GM19397 (cell line): ENCODE measurements around the gene HHIP.

Experiments used
- ATAC-seq: cut with Tn5 transposase; IDR thresholded peaks from one replicate; pipeline ENCODE4 v1.9.1; 2021; ENCODE audit warnings: mild to moderate bottlenecking, moderate library complexity; ENCODE audit not compliant: unreplicated experiment

The HHIP gene

DNA sequence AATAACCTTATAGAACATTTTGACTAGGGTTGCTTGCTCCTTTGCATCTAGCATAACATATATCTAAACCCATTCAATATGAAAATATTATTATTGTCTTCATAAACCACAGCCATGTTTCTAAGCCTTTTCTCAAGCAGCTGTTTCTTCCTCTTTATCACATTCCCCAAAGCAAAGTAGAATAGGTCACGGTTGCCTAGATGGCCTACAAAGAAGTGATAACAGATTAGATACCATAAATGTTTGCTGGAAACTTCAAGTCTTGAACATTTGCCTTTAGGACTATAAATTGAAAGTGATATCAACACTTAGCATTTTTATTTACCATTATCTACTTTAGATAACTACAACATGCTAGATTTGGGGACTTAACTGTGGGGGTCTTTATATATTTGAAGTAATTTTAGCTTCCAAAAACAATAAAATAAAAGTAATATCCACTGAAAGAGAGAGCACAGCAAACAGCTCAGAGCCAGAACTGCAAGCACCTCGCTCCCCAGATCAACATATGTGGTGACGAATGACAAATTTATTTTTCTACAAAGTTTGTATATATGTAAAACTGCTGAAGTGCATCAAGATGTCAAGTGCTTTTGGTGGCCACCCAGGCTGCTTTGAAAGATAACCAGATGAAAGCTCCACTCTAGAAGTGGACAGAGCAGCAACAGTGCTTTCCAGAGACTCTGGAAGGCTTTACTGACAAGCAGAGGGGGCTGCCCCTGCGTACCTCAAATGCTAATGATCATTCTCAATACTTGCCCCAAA is 8.0 kb downstream of the HHIP start:
- ATAC-seq, result no peak

GRCh38 chr4:144655491-144655890 is 9.5 kb downstream of the HHIP start:
- ATAC-seq, result no peak

DNA sequence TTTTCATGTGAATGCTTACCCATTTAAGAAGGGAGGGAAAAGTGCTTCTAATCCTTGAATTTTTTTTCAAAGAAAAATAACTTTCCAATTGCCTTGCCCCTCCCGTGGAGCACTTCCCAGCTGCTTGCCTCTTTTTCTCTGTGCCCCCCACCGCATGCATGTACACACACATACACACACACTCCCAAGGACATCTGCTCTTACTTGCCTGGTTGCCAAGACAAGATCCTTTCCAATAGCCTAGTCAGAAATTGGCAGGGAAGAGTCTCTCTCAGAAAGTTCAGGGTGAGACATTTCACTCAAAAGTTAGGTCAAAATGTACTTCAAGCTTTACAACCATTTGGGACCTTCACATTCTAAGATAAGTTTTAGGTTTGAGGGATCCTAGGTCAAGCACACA is 10.9 kb downstream of the HHIP start:
- no peak for ATAC-seq

GRCh38 chr4:144658015-144658567 is 12.1 kb downstream of the HHIP start:
- no peak for ATAC-seq

DNA sequence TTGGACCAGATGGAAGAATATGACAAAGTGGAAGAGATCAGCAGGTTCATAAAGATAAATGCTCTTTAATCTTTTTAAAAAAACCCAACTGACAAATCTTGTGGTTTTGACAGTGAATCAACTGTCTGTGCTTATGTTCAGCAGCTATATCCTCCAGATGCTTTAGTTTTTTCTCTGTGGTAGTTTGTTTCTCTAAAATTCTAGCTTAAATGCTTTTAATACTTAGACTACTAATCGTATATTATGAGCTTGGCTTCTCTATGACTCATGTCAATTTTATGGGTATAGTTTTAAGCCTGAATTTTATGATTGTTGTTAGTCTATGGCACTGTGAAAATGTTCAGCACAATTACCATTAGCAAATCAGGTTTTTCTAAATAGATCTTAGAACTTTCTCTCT is 12.9 kb downstream of the HHIP start:
- no peak for ATAC-seq

- no peak for ATAC-seq
Measured at GRCh38 chr4:144659447-144659846, 13.5 kb downstream of the HHIP start.

GRCh38 chr4:144663834-144664475 is 18.0 kb downstream of the HHIP start:
- ATAC-seq, result no peak

DNA sequence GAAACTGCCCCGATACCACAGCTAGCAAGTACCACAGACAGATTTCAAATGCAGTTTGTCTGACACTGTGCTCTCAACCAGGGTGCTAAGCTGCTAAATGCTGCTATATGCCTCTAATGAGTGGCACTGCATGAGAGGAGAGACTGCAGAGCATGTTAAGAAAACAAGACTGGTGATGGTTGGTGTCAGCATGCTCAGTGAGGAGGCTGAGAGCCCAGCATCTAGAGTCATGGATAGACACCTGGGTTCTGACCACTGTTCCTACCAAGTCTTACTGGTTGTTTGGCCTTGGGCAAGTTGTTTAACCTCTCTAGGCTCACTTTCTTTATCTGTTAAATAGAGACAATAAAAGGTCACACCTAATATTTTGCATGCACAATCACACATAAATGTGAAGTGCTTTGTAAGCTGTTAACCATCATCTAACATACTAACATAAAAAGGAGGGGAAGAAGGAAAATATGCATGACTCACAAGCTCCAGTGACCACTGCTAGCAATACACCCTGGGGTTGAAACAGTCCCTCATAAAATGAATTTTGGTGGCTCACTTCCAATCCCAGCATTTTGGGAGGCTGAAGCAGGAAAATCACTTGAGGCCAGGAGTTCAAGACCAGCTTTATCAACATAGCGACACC is 20.7 kb downstream of the HHIP start:
- ATAC-seq, result no peak

- ATAC-seq, result no peak
Measured at GRCh38 chr4:144667500-144667899, 21.5 kb downstream of the HHIP start.

GRCh38 chr4:144670776-144671175 is 24.8 kb downstream of the HHIP start:
- no peak for ATAC-seq

- ATAC-seq, result no peak
Measured at GRCh38 chr4:144674711-144675110, 28.8 kb downstream of the HHIP start.

- no peak for ATAC-seq
Measured at GRCh38 chr4:144681806-144682205, 35.9 kb downstream of the HHIP start.

GRCh38 chr4:144683516-144683915 is 37.6 kb downstream of the HHIP start:
- ATAC-seq, result no peak

GRCh38 chr4:144685911-144686310 is 40.0 kb downstream of the HHIP start:
- ATAC-seq, result no peak

GRCh38 chr4:144686921-144687320 is 41.0 kb downstream of the HHIP start:
- ATAC-seq, result no peak

DNA sequence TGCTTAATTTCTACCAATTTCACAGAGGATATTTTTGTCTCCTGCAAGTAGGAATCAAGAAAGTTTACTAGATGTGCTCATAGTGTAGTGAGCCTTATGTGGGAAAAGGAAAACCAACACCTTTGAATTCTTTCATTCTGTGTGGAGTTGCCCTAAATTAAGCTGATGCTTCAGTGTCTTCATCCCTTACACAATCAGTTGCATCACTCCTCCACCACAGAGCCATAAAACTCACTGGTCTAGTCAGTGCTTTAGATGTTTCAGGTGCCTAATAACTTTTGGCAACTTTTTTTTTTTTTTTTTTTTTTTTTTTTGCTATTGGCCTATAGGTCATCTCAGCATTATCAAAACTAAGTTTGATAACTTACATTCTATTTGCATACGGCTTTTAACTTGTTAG is 41.5 kb downstream of the HHIP start:
- ATAC-seq, result no peak

DNA sequence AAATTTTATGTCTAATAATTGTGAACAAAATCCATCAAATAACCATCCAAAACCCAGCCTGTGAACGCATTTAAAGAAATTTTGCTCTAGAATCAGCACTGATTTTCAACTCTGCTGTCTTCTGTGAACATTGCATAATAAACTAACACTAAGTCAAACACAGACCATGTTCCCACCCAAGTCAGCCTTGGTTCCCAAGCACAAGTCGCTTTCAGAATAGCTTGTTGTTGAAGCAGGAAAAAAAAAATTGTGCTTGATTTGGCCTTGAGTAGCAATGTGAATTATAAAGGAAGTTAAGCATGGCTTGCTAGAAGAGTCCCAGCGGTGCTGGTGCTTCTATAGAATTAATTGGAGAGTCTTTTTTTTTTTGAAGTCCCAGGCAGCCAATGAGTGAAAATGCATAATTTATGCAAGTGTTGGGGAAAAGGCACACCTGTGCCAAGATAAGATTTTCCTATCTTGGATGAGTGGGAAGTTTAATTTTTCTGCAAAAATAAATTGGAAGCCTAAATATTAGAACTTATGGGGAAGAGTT is 42.1 kb downstream of the HHIP start:
- no peak for ATAC-seq

DNA sequence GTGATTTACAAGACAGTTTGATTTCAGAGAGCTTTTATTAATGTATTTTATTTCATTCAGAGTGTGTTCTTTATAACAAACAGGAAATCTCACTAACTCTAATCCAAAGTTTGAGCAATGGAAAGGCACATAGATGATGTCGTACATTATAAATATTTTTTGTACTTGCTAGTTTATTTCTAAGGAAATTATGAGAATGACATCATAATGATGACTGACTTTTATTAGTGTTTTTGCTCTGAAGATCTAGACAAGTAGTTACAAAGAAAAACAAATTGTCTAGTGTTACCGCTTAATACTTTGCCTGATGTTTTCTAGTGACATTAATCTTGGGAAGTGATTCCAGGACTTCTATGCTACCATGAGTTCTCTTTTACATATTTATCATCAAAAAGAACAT is 43.2 kb downstream of the HHIP start:
- ATAC-seq, result no peak

DNA sequence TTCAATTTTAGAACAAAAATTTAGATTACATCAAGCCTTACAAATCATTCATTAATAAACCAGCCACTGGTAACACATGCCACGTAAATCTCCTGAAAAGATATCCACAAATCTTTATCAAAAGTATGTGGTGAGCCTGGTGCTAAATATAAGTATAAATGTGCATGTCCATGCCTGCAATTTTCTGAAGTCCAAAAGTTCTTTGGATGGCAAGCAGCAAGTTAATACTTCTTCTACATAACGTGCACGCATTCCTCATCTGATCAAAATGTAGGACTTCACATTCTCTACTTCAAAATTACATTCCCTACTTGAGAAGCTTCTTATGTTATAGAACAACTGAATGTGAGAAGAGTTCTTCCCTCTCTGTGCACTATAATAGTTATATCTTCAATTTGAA is 49.8 kb downstream of the HHIP start:
- ATAC-seq, result no peak

- no peak for ATAC-seq
Measured at GRCh38 chr4:144696376-144696775, 50.4 kb downstream of the HHIP start.

DNA sequence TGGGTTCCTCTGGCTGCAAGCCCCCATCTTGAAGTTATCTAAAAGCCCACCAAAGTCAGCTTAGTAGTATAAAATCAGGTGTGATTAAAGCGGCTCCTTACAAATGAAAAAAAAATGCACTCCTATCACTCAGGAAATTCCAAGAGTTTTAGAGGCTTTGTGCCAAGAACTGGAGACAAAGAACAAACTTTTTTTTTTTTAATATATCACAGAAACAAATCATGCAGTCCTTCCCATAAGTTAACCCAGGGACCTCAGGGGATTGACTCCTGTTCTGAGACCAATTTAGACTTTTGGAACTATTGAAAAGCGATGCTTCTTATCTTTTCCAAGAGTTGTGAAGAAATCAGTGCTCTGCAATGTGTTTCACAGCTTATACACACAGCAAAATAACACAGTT is 53.6 kb downstream of the HHIP start:
- no peak for ATAC-seq
